K562 (cell line): ENCODE results near the gene PAX2.

Source experiments
- CREB1 ChIP-seq, 2 experiments: sonication (generic) in 1 of 2; formaldehyde crosslinking in 1 of 2; IDR thresholded peaks; 2 replicates each; pipeline versions ENCODE4 v1.6.1 to v1.8.0; 2012 to 2022; ENCODE audit warnings: inconsistent platforms in 1 of 2, mild to moderate bottlenecking in 1 of 2, missing genetic modification reagents in 1 of 2, moderate library complexity in 1 of 2
- EGR1 ChIP-seq: fragments of 450-650 bp; conservative IDR thresholded peaks from 2 replicates; pipeline ENCODE4 v1.6.1; 2017; ENCODE audit warnings: mild to moderate bottlenecking
- FOXO4 ChIP-seq: fragments of 450-650 bp; formaldehyde crosslinking; IDR thresholded peaks from 2 replicates; pipeline ENCODE4 v1.4.0; 2020; ENCODE audit warnings: mild to moderate bottlenecking, moderate library complexity
- MYC ChIP-seq, 2 experiments: fragments of 250-450 bp in 1 of 2; sonication (Bioruptor Pico) in 1 of 2; IDR thresholded peaks; 2 replicates each; pipeline versions ENCODE4 v1.5.1 to v1.6.1; 2012 to 2021; ENCODE audit warnings: low read depth in 2 of 2, borderline replicate concordance in 1 of 2, improper control_type of control experiment in 1 of 2, low read length in 1 of 2, mild to moderate bottlenecking in 1 of 2, moderate library complexity in 1 of 2
- POLR2A ChIP-seq: fragments of 450-650 bp; conservative IDR thresholded peaks from 2 replicates; pipeline ENCODE4 v1.6.1; 2016
- RAD21 ChIP-seq, 2 experiments: fragments of 250-450 bp in 1 of 2; fragments of 450-650 bp in 1 of 2; sonication (Bioruptor Pico) in 1 of 2; formaldehyde crosslinking in 1 of 2; IDR thresholded peaks in 1 of 2; conservative IDR thresholded peaks in 1 of 2; 2 replicates each; pipeline versions ENCODE4 v1.4.0 to v1.8.0; 2020 to 2022; ENCODE audit warnings: mild to moderate bottlenecking in 2 of 2, moderate library complexity in 1 of 2
- RFX5 ChIP-seq: IDR thresholded peaks from 2 replicates; pipeline ENCODE4 v1.6.1; 2011; ENCODE audit warnings: low read depth, mild to moderate bottlenecking, improper control_type of control experiment, low read length
- ZNF639 ChIP-seq, 2 experiments: fragments of 200-800 bp in 1 of 2; sonication (Bioruptor generic) in 1 of 2; sonication (generic) in 1 of 2; formaldehyde crosslinking in 1 of 2; IDR thresholded peaks in 1 of 2; conservative IDR thresholded peaks in 1 of 2; 2 replicates each; pipeline versions ENCODE4 v1.5.0 to v1.6.1; 2016 to 2020; ENCODE audit warnings: missing compliant biosample characterization in 1 of 2, missing genetic modification characterization in 1 of 2, missing genetic modification reagents in 1 of 2
- ZNF766 ChIP-seq: fragments of 200-800 bp; sonication (Bioruptor generic); conservative IDR thresholded peaks from 2 replicates; pipeline ENCODE4 v1.6.1; 2016; ENCODE audit warnings: missing genetic modification characterization, missing compliant biosample characterization
- ZZZ3 ChIP-seq: fragments of 450-650 bp; IDR thresholded peaks from 2 replicates; pipeline ENCODE4 v1.6.1; 2016; ENCODE audit warnings: antibody characterized with exemption, mild to moderate bottlenecking, moderate library complexity
- TF ChIP-seq, protein P1 (sequence below), 3 experiments: IDR thresholded peaks in 2 of 3; conservative IDR thresholded peaks in 1 of 3; 2 replicates each; pipeline ENCODE4 v1.5.1; 2011 to 2012; ENCODE audit warnings: low read length in 3 of 3, mild to moderate bottlenecking in 3 of 3, control low read depth in 2 of 3, improper control_type of control experiment in 1 of 3, inconsistent platforms in 1 of 3, low read depth in 1 of 3, mixed read lengths in 1 of 3, moderate library complexity in 1 of 3; ENCODE audit not compliant: insufficient read depth in 2 of 3
- TF ChIP-seq, protein P2 (sequence below): fragments of 150-350 bp; conservative IDR thresholded peaks from 2 replicates; pipeline ENCODE4 v1.6.1; 2014; ENCODE audit warnings: low read length
- TF ChIP-seq, protein P3 (sequence below): fragments of 450-650 bp; formaldehyde crosslinking; IDR thresholded peaks from 2 replicates; pipeline ENCODE4 v1.4.0; 2022; ENCODE audit warnings: missing genetic modification characterization
- TF ChIP-seq, protein P4 (sequence below): sonication (generic); formaldehyde crosslinking; IDR thresholded peaks from 2 replicates; pipeline ENCODE4 v1.5.0; 2020; ENCODE audit warnings: missing genetic modification reagents

GRCh38 chr10:100744136-100744986 is 1.0 kb upstream of the PAX2 start:
- TF ChIP-seq, protein P1, sequence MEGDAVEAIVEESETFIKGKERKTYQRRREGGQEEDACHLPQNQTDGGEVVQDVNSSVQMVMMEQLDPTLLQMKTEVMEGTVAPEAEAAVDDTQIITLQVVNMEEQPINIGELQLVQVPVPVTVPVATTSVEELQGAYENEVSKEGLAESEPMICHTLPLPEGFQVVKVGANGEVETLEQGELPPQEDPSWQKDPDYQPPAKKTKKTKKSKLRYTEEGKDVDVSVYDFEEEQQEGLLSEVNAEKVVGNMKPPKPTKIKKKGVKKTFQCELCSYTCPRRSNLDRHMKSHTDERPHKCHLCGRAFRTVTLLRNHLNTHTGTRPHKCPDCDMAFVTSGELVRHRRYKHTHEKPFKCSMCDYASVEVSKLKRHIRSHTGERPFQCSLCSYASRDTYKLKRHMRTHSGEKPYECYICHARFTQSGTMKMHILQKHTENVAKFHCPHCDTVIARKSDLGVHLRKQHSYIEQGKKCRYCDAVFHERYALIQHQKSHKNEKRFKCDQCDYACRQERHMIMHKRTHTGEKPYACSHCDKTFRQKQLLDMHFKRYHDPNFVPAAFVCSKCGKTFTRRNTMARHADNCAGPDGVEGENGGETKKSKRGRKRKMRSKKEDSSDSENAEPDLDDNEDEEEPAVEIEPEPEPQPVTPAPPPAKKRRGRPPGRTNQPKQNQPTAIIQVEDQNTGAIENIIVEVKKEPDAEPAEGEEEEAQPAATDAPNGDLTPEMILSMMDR (IDR thresholded peaks at IDR 0.05 in 2 of 3, conservative IDR thresholded peaks at IDR 0.05 in 1 of 3; ENCODE audit: insufficient read depth in 2 of 3, low read depth in 1 of 3, low read length in 3 of 3), result no peak
- TF ChIP-seq ZNF639 (CRISPR knock-in tag; conservative IDR thresholded peaks at IDR 0.05 in 1 of 2, IDR thresholded peaks at IDR 0.05 in 1 of 2), result no peak
- no peak for TF ChIP-seq RFX5
- TF ChIP-seq ZZZ3, result no peak
- no peak for TF ChIP-seq ZNF766
- no peak for TF ChIP-seq EGR1
- no peak for TF ChIP-seq POLR2A
- TF ChIP-seq MYC (IDR thresholded peaks at IDR 0.05; ENCODE audit: low read depth, low read length), result no peak
- no peak for TF ChIP-seq MYC (CRISPR knock-in tag; IDR thresholded peaks at IDR 0.05; ENCODE audit: borderline replicate concordance, low read depth)
- TF ChIP-seq, protein P2, sequence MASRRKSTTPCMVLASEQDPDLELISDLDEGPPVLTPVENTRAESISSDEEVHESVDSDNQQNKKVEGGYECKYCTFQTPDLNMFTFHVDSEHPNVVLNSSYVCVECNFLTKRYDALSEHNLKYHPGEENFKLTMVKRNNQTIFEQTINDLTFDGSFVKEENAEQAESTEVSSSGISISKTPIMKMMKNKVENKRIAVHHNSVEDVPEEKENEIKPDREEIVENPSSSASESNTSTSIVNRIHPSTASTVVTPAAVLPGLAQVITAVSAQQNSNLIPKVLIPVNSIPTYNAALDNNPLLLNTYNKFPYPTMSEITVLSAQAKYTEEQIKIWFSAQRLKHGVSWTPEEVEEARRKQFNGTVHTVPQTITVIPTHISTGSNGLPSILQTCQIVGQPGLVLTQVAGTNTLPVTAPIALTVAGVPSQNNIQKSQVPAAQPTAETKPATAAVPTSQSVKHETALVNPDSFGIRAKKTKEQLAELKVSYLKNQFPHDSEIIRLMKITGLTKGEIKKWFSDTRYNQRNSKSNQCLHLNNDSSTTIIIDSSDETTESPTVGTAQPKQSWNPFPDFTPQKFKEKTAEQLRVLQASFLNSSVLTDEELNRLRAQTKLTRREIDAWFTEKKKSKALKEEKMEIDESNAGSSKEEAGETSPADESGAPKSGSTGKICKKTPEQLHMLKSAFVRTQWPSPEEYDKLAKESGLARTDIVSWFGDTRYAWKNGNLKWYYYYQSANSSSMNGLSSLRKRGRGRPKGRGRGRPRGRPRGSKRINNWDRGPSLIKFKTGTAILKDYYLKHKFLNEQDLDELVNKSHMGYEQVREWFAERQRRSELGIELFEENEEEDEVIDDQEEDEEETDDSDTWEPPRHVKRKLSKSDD, result no peak
- TF ChIP-seq, protein P3, sequence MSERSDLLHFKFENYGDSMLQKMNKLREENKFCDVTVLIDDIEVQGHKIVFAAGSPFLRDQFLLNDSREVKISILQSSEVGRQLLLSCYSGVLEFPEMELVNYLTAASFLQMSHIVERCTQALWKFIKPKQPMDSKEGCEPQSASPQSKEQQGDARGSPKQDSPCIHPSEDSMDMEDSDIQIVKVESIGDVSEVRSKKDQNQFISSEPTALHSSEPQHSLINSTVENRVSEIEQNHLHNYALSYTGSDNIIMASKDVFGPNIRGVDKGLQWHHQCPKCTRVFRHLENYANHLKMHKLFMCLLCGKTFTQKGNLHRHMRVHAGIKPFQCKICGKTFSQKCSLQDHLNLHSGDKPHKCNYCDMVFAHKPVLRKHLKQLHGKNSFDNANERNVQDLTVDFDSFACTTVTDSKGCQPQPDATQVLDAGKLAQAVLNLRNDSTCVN, result no peak
- no peak for TF ChIP-seq FOXO4
- no peak for TF ChIP-seq CREB1 (IDR thresholded peaks at IDR 0.05)
- no peak for TF ChIP-seq CREB1 (CRISPR knock-in tag; IDR thresholded peaks at IDR 0.05)
- TF ChIP-seq, protein P4, sequence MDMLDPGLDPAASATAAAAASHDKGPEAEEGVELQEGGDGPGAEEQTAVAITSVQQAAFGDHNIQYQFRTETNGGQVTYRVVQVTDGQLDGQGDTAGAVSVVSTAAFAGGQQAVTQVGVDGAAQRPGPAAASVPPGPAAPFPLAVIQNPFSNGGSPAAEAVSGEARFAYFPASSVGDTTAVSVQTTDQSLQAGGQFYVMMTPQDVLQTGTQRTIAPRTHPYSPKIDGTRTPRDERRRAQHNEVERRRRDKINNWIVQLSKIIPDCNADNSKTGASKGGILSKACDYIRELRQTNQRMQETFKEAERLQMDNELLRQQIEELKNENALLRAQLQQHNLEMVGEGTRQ (CRISPR knock-in tag), result no peak
- TF ChIP-seq RAD21 (CRISPR knock-in tag; conservative IDR thresholded peaks at IDR 0.05 in 1 of 2, IDR thresholded peaks at IDR 0.05 in 1 of 2), result no peak
